Panc1 (cell line): ENCODE measurements around the gene CARTPT. TPM values are rescaled to one million over a fixed set of nuclear protein-coding genes. Genes with fewer than 3 reads are reported as not detected.

Experiments used
- ATAC-seq: fragments of 200-7000 bp; cut with Tn5 transposase; 2 replicates; pipeline ENCODE4 v1.9.1; 2020; ENCODE audit warnings: mild to moderate bottlenecking, moderate library complexity
- BruUV-seq: library from RNA; stranded (reverse); fragments of 400-500 nt; replicated peaks from 2 replicates; lab custom pipeline; 2021; lab: Mats Ljungman, UMichigan
- CTCF ChIA-PET: fragments of 300-600 bp; sonication (Branson Sonifier 250); formaldehyde crosslinking; loops from one replicate; lab custom pipeline; 2022; ENCODE audit warnings: antibody characterized with exemption; lab: Charles Lee
- POLR2A ChIA-PET: fragments of 300-600 bp; sonication (Branson Sonifier 250); formaldehyde crosslinking; loops from one replicate; lab custom pipeline; 2022; ENCODE audit warnings: antibody characterized with exemption; lab: Charles Lee
- DNase-seq: peaks from one replicate; pipeline ENCODE4 v3.0.0-alpha.2; 2010; ENCODE audit warnings: low read depth, low spot score
- H3K27ac ChIP-seq: 2 replicates; pipeline ENCODE4 v1.5.1; 2011; ENCODE audit warnings: mild to moderate bottlenecking, low read length, inconsistent platforms
- H3K27me3 ChIP-seq: fragments of 200-500 bp; sonication (Bioruptor generic); 2 replicates; pipeline ENCODE4 v1.6.0; 2014; ENCODE audit warnings: low read length, inconsistent platforms; ENCODE audit not compliant: control insufficient read depth, insufficient read depth
- H3K36me3 ChIP-seq: fragments of 200-500 bp; sonication (Bioruptor generic); 2 replicates; pipeline ENCODE4 v1.5.1; 2014; ENCODE audit warnings: inconsistent platforms, mild to moderate bottlenecking, low read length, moderate library complexity; ENCODE audit not compliant: control insufficient read depth, insufficient read depth
- H3K4me1 ChIP-seq: 2 replicates; pipeline ENCODE4 v1.5.1; 2011; ENCODE audit warnings: inconsistent platforms, mild to moderate bottlenecking, low read length, moderate library complexity; ENCODE audit not compliant: control insufficient read depth, insufficient read depth
- H3K4me3 ChIP-seq, 2 experiments: 2 replicates each; pipeline ENCODE4 v1.5.1; 2011 to 2012; ENCODE audit warnings: low read depth in 2 of 2, low read length in 2 of 2, mild to moderate bottlenecking in 2 of 2, inconsistent platforms in 1 of 2, moderate library complexity in 1 of 2
- H3K9me3 ChIP-seq: fragments of 200-500 bp; sonication (Bioruptor generic); 2 replicates; pipeline ENCODE4 v1.5.1; 2014; ENCODE audit warnings: low read depth, mild to moderate bottlenecking, inconsistent platforms, low read length, moderate library complexity; ENCODE audit not compliant: control insufficient read depth, insufficient read depth
- POLR2AphosphoS5 ChIP-seq: IDR thresholded peaks from 2 replicates; pipeline ENCODE4 v1.6.1; 2012; ENCODE audit warnings: mild to moderate bottlenecking, low read depth, low read length, moderate library complexity
- SIN3A ChIP-seq: IDR thresholded peaks from 2 replicates; pipeline ENCODE4 v1.6.1; 2012; ENCODE audit warnings: low read depth, mild to moderate bottlenecking, low read length, moderate library complexity, borderline replicate concordance; ENCODE audit not compliant: insufficient read depth
- TCF7L2 ChIP-seq: IDR thresholded peaks from 2 replicates; pipeline ENCODE4 v1.6.1; 2011; ENCODE audit warnings: mild to moderate bottlenecking, low read depth, low read length, inconsistent platforms
- in situ Hi-C: cut with HindIII; loops from 2 replicates; pipeline ENCODE4 v1.10.0; 2016; ENCODE audit warnings: low sequenced_read_pairs, low pct_unique_long_range_greater_than_20kb
- intact Hi-C: fragments of 100-400 bp; cut with micrococcal nuclease; formaldehyde crosslinking; loops from one replicate; pipeline ENCODE4 v1.10.0; 2022; ENCODE audit not compliant: unreplicated experiment
- total RNA-seq: library from RNA; stranded (reverse); gene quantifications from one replicate; pipeline ENCODE4 v1.2.1, GENCODE V29; 2021; ENCODE audit not compliant: unreplicated experiment
- TF ChIP-seq, protein P1 (sequence below), 2 experiments: IDR thresholded peaks; 2 replicates each; pipeline ENCODE4 v1.6.1; 2011 to 2012; ENCODE audit warnings: low read depth in 2 of 2, control low read depth in 1 of 2, low read length in 1 of 2, mild to moderate bottlenecking in 1 of 2, moderate library complexity in 1 of 2; ENCODE audit not compliant: insufficient read depth in 1 of 2
- TF ChIP-seq, protein P2 (sequence below): fragments of 450-650 bp; IDR thresholded peaks from 2 replicates; pipeline ENCODE4 v1.5.1; 2017; ENCODE audit warnings: mild to moderate bottlenecking

The CARTPT gene
- total RNA-seq, 1 experiment from 2014 or later = not detected

DNA sequence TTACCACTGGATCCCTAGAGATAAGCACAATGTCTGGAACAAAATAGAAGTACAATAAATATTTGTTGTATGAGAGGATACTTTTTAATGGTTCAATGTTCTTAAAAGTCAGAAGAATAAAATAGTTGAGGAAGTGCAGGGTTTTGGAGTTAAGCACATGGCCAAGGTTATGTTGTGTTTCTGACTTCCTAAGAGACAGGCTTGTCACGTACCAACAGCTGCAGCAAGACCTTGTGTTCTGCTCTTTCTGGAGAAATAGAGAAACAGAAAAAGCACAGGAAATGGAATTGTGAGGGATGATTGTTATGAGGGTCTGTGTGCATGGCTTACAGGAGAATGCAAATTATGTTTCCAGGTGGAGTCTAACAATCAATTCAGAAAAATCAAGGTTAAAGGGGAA, 12.9 kb downstream of the CARTPT start:
- Histone ChIP-seq H3K4me1 (no peaks in the 10 kb centered on the region), H3K9me3 (no peaks in the 10 kb centered on the region), H3K27ac (no peak overlapping the region), H3K4me3 (no peak overlapping the region), H3K27me3 (peaks cover 15% of the 10 kb centered on the region), H3K36me3 (no peaks in the 10 kb centered on the region)
- no peak for ATAC-seq
- intact Hi-C loops (no loop called here), in situ Hi-C loops (no loop called here)
- no peak for DNase-seq
- TF ChIP-seq TCF7L2 (no peak), POLR2AphosphoS5 (no peak), SIN3A (no peak)
- TF ChIP-seq, protein P1, sequence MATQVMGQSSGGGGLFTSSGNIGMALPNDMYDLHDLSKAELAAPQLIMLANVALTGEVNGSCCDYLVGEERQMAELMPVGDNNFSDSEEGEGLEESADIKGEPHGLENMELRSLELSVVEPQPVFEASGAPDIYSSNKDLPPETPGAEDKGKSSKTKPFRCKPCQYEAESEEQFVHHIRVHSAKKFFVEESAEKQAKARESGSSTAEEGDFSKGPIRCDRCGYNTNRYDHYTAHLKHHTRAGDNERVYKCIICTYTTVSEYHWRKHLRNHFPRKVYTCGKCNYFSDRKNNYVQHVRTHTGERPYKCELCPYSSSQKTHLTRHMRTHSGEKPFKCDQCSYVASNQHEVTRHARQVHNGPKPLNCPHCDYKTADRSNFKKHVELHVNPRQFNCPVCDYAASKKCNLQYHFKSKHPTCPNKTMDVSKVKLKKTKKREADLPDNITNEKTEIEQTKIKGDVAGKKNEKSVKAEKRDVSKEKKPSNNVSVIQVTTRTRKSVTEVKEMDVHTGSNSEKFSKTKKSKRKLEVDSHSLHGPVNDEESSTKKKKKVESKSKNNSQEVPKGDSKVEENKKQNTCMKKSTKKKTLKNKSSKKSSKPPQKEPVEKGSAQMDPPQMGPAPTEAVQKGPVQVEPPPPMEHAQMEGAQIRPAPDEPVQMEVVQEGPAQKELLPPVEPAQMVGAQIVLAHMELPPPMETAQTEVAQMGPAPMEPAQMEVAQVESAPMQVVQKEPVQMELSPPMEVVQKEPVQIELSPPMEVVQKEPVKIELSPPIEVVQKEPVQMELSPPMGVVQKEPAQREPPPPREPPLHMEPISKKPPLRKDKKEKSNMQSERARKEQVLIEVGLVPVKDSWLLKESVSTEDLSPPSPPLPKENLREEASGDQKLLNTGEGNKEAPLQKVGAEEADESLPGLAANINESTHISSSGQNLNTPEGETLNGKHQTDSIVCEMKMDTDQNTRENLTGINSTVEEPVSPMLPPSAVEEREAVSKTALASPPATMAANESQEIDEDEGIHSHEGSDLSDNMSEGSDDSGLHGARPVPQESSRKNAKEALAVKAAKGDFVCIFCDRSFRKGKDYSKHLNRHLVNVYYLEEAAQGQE (IDR thresholded peaks at IDR 0.05; ENCODE audit: insufficient read depth in 1 of 2, low read depth in 2 of 2, low read length in 1 of 2) = no peak
- TF ChIP-seq, protein P2, sequence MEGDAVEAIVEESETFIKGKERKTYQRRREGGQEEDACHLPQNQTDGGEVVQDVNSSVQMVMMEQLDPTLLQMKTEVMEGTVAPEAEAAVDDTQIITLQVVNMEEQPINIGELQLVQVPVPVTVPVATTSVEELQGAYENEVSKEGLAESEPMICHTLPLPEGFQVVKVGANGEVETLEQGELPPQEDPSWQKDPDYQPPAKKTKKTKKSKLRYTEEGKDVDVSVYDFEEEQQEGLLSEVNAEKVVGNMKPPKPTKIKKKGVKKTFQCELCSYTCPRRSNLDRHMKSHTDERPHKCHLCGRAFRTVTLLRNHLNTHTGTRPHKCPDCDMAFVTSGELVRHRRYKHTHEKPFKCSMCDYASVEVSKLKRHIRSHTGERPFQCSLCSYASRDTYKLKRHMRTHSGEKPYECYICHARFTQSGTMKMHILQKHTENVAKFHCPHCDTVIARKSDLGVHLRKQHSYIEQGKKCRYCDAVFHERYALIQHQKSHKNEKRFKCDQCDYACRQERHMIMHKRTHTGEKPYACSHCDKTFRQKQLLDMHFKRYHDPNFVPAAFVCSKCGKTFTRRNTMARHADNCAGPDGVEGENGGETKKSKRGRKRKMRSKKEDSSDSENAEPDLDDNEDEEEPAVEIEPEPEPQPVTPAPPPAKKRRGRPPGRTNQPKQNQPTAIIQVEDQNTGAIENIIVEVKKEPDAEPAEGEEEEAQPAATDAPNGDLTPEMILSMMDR = no peak
- ChIA-PET CTCF (no interaction called here), POLR2A (no interaction called here)
- no TSS peak for BruUV-seq

DNA sequence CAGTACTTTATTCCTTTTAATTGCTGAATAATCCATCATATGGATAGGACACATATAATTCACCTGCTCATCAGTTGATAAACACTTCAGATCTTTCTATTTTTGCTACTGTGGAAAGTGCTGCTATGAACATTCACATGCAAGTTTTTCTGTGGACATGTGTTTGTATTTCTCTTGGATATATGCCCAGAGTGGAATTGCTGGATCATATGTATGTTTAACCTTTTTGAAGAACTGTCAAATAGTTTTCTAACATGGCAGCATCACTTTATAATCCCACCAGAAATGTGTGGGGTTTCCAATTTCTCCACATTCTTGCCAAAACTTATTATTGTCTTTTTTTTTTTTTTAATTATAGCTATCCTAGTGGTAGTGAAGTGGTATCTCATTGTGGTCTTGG, 15.1 kb downstream of the CARTPT start:
- H3K9me3 ChIP-seq = no peaks in the 10 kb centered on the region
- no peak for ATAC-seq
- H3K27ac ChIP-seq = no peak overlapping the region
- no TSS peak for BruUV-seq
- CTCF ChIA-PET = no interaction called here
- H3K27me3 ChIP-seq = peaks cover 6% of the 10 kb centered on the region
- no peaks in the 10 kb centered on the region for H3K4me1 ChIP-seq
- in situ Hi-C loops (no loop called here), intact Hi-C loops (no loop called here)
- H3K36me3 ChIP-seq = no peaks in the 10 kb centered on the region
- TF ChIP-seq, protein P1 (IDR thresholded peaks at IDR 0.05; ENCODE audit: insufficient read depth in 1 of 2, low read depth in 2 of 2, low read length in 1 of 2) = no peak
- TF ChIP-seq SIN3A = no peak
- no peak for TF ChIP-seq TCF7L2
- TF ChIP-seq, protein P2 = no peak
- TF ChIP-seq POLR2AphosphoS5 = no peak
- no peak overlapping the region for H3K4me3 ChIP-seq
- no peak for DNase-seq
- POLR2A ChIA-PET = no interaction called here
